Thyroid gland (tissue), 4 donors: ENCODE data around the gene PLEKHM3. TPM values are rescaled to one million over a fixed set of nuclear protein-coding genes. Genes with fewer than 3 reads are reported as not detected.
A peak's percentile ranks its signal among the peaks of the same experiment; 100 is the strongest.

Source experiments
- DNase-seq, 2 donors: peaks; one replicate each; pipeline ENCODE4 v3.0.0-alpha.2; 2019
- H3K27ac ChIP-seq, 3 donors: fragments of 200-600 bp; sonication (generic); 1 replicate in 2 of 3; 2 replicates in 1 of 3; pipeline ENCODE4 v1.5.1; 2016 to 2019; ENCODE audit warnings: mild to moderate bottlenecking in 1 of 3, moderate library complexity in 1 of 3
- H3K27me3 ChIP-seq: fragments of 200-600 bp; sonication (generic); one replicate; pipeline ENCODE4 v1.5.1; 2019
- H3K36me3 ChIP-seq, 2 donors: fragments of 200-600 bp; sonication (generic); one replicate each; pipeline ENCODE4 v1.5.1; 2016 to 2019
- H3K4me1 ChIP-seq, 2 donors: fragments of 200-600 bp; sonication (generic); one replicate each; pipeline ENCODE4 v1.5.1; 2017 to 2019
- H3K4me3 ChIP-seq, 3 donors: fragments of 200-600 bp; sonication (generic); replicated peaks in 1 of 3; 1 replicate in 2 of 3; 2 replicates in 1 of 3; pipeline ENCODE4 v1.5.1; 2016; ENCODE audit warnings: mild to moderate bottlenecking in 1 of 3
- H3K9me3 ChIP-seq: fragments of 200-600 bp; sonication (generic); one replicate; pipeline ENCODE4 v1.5.1; 2017
- POLR2A ChIP-seq, 2 donors: fragments of 450-650 bp; IDR thresholded peaks; one replicate each; pipeline ENCODE4 v1.6.1; 2017; ENCODE audit warnings: antibody characterized with exemption in 2 of 2, mild to moderate bottlenecking in 2 of 2, moderate library complexity in 1 of 2
- WGBS, 2 donors: methylation state at CpG; one replicate each; pipeline ENCODE4 v1.1.5; 2017; 5-methylcytosine and 5-hydroxymethylcytosine counted together
- intact Hi-C: fragments of 100-400 bp; cut with DNase I; formaldehyde crosslinking; loops from one replicate; pipeline ENCODE4 v1.15.1; 2023
- total RNA-seq, 4 donors: library from RNA; depleted of rRNA; stranded (reverse); fragments of >200 nt; gene quantifications; one replicate each; pipeline ENCODE4 v1.2.3, GENCODE V29; 2016
- TF ChIP-seq, protein P1 (sequence below), 6 experiments: fragments of 200-600 bp in 3 of 6; fragments of 450-650 bp in 3 of 6; sonication (generic) in 3 of 6; IDR thresholded peaks; one replicate each; pipeline ENCODE4 v1.5.1; 2016 to 2019; ENCODE audit warnings: antibody characterized with exemption in 6 of 6, mild to moderate bottlenecking in 2 of 6, inconsistent platforms in 1 of 6, moderate library complexity in 1 of 6

The PLEKHM3 gene
- total RNA-seq, 4 donors from 2014 or later = 42.2 to 53.0 (median 44.5) TPM

- H3K27ac ChIP-seq = peak overlapping the region in 1 of 3 donors; percentile 53
- H3K36me3 ChIP-seq = no peaks in the 10 kb centered on the region
- TF ChIP-seq, protein P1, sequence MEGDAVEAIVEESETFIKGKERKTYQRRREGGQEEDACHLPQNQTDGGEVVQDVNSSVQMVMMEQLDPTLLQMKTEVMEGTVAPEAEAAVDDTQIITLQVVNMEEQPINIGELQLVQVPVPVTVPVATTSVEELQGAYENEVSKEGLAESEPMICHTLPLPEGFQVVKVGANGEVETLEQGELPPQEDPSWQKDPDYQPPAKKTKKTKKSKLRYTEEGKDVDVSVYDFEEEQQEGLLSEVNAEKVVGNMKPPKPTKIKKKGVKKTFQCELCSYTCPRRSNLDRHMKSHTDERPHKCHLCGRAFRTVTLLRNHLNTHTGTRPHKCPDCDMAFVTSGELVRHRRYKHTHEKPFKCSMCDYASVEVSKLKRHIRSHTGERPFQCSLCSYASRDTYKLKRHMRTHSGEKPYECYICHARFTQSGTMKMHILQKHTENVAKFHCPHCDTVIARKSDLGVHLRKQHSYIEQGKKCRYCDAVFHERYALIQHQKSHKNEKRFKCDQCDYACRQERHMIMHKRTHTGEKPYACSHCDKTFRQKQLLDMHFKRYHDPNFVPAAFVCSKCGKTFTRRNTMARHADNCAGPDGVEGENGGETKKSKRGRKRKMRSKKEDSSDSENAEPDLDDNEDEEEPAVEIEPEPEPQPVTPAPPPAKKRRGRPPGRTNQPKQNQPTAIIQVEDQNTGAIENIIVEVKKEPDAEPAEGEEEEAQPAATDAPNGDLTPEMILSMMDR (IDR thresholded peaks at IDR 0.05) = no peak
- no peak for TF ChIP-seq POLR2A (IDR thresholded peaks at IDR 0.05)
- H3K27me3 ChIP-seq = no peaks in the 10 kb centered on the region
- H3K4me1 ChIP-seq = peaks cover 6 to 18% of the 10 kb centered on the region in 2 donors
- intact Hi-C loops = loop anchor here (10.0 kb wide), 1 partner anchor 418 kb away; the partner anchor contains the start of gene METTL21A
- no peak for DNase-seq
- 88% methylated on average over 2 of the region's 2 CpGs for WGBS, 2 donors
- H3K4me3 ChIP-seq = no peak overlapping the region
- no peaks in the 10 kb centered on the region for H3K9me3 ChIP-seq
Observed at GRCh38 chr2:208042450-208042849, 17.1 kb upstream of the PLEKHM3 start.

DNA sequence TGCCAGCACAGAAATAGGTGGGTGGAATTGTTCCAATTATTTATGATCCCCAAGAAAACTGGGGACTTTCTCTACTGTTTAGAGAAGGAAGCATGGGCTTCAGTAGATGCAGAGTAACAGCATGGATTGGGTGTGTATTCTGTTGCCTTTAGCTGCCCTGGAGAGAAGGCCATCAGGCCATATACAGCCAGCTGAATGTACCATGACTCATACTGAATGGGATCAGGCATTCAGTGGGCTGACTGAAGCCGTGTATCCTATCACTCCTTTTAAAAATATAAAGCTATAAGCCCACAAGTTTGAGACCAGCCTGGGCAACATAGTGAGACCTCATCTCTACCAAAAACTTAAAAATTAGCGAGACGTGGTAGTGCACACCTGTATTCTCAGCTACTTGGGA, 16.7 kb upstream of the PLEKHM3 start:
- DNase-seq = no peak
- TF ChIP-seq, protein P1 (IDR thresholded peaks at IDR 0.05) = no peak
- TF ChIP-seq POLR2A (IDR thresholded peaks at IDR 0.05) = no peak
- H3K36me3 ChIP-seq = no peaks in the 10 kb centered on the region
- H3K4me3 ChIP-seq = no peak overlapping the region
- 65 to 72% methylated on average over 3 of the region's 3 CpGs for WGBS, 2 donors
- H3K27ac ChIP-seq = peak overlapping the region in 1 of 3 donors; percentile 32
- H3K4me1 ChIP-seq = peaks cover 6 to 17% of the 10 kb centered on the region in 2 donors
- intact Hi-C loops = loop anchor here (10.0 kb wide), 1 partner anchor 417 kb away; the partner anchor contains the start of gene METTL21A
- no peaks in the 10 kb centered on the region for H3K27me3 ChIP-seq
- no peaks in the 10 kb centered on the region for H3K9me3 ChIP-seq

DNA sequence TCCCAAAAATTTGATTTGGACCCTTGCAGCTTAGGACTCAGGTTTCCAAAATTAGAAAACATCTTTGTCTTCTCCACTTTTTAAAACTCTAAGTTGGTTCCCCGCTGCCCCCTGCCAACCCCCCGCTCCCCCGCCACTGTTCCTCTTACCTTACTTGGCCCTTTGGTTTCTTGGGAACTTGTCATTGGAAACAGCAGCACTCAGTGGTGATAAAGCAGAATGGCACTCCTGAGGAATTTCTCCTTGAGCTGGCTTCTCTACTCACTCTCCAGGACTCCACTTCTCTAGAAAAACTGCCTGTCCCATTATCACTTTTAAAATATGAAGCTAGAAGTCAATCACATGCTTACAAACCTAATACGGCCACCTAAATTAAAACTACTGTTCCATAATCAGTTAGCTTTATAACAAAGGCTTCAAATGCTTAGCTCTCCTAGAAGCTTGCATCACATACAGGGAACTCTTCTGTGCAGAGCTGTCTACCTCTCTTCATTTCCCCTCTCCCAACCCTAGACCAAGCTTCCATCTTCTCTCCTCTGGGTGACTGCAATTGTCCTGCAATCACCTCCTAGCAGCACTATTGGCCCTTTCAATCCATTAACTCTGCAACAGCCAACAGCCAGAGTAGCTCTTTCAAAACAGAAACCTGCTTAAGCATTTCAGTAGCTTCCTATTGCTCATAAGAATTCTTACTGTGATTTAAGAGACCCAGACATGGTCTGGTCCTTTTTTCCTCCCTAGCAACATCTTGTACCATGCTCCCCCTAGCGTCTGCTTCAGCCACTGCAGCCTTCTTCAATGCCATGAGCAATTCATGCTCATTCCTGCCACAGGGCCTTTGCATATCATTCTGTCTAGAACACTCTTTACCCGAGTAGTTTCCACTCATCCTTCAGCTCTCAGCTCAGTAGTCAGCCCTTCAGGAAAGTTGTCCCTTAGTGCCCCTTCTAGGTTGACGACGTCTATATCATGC, 15.2 kb upstream of the PLEKHM3 start:
- peak overlapping the region; percentile 56 to 65 (median 65) for H3K27ac ChIP-seq
- 28 to 33% methylated on average over 8 of the region's 8 CpGs for WGBS, 2 donors

DNA sequence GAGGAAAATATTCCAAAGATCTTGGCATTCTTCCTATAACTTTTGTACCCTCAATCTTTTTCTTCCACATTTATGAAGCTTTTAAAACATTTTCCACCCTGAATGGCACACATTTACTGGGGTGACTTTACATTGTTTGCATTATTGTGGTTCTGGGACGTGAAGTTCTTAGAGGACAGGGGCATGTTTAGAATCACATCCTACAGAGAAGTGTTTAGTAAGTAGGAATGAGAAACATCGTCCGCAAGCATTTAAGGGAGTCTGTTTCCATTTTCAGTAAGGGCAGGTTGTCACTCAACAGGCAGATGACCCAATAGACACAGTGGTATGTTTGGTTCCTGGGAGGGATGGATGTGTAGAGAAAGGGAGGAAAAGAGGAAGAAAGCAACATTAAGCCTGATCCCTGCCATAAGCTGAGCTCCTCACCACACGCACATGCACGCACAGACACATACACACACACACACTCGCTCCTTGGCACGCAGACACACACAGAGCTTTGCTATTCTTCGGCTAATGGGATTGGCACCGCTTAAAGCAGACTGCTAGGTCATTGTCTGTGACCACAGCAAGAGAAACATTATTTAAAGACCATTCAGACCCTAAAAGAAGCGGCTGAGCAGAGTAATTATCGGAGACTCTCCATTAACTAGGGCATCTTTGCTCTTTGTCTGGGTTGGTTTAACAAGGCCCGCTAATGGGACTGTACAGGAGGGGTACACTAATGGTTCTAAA, 14.2 kb upstream of the PLEKHM3 start:
- Histone ChIP-seq H3K4me3 (no peak overlapping the region), H3K27ac (peak overlapping the region in 1 of 3 donors; percentile 56), H3K27me3 (no peaks in the 10 kb centered on the region), H3K36me3 (no peaks in the 10 kb centered on the region), H3K9me3 (no peaks in the 10 kb centered on the region), H3K4me1 (peaks cover 4 to 17% of the 10 kb centered on the region in 2 donors)
- no peak for TF ChIP-seq POLR2A (IDR thresholded peaks at IDR 0.05)
- TF ChIP-seq, protein P1 (IDR thresholded peaks at IDR 0.05) = no peak
- no peak for DNase-seq
- intact Hi-C loops = loop anchor here (5.0 to 10.0 kb wide), 2 partner anchors 292 to 415 kb away; partner anchors contain the start of gene METTL21A
- WGBS, 2 donors = 77 to 78% methylated on average over 12 of the region's 12 CpGs

More for the DNA sequence above, 15.2 kb upstream of the PLEKHM3 start:
- Histone ChIP-seq H3K36me3 (no peaks in the 10 kb centered on the region), H3K9me3 (no peaks in the 10 kb centered on the region), H3K27me3 (no peaks in the 10 kb centered on the region), H3K4me3 (no peak overlapping the region), H3K4me1 (peaks cover 6 to 17% of the 10 kb centered on the region in 2 donors)
- no peak for TF ChIP-seq POLR2A (IDR thresholded peaks at IDR 0.05)
- TF ChIP-seq, protein P1 (IDR thresholded peaks at IDR 0.05) = peak; percentile 23 to 77 (median 63)
- intact Hi-C loops = loop anchor here (10.0 kb wide), 1 partner anchor 416 kb away; the partner anchor contains the start of gene METTL21A
- peak; percentile 70 to 79 for DNase-seq
